ENCODE results near the gene ANKLE1. TPM values are rescaled to one million over a fixed set of nuclear protein-coding genes. Genes with fewer than 3 reads are reported as not detected.

Gene ANKLE1
- total RNA-seq, 4 donors from 2014 or later: 0.30 to 2.5 (median 1.5) TPM

DNA sequence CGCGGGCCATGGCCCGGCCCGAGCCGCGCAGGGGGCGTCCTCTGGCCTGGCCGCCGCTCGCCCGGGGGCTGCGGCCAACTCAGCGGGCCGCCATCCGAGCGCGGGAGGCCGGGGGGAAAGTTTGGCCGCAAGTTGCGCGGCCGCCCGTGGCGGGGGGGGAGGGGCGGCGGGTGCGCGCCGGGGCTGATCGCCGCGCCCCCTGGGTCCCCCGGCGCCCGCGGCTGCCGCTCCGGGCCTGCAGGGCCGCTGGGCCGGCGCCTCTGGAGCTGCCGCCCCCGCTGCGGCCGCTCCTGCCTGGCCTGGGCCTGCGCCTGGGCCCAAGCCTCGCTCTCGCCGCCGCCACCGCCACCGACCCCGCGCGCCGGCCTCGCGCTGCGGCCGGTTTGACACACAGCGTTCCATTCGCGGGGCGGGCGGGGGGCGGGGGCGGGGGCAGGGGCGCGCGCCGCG, 36.1 kb upstream of the ANKLE1 start, which contains the start of gene NR2F6:
Gene NR2F6 (minus strand): TSS at position 385 of the 450 bp plus-strand sequence. CDS start 699 bp downstream, outside the sequence.
- Histone ChIP-seq H3K4me3 (peak within 1 kb of the TSS; percentile 82), H3K27ac (peak within 1 kb of the TSS; percentile 83), H3K4me1 (peaks cover 47% of the 10 kb centered on the region), H3K27me3 (no peaks in the 10 kb centered on the region), H3K36me3 (peaks cover 6% of the 10 kb centered on the region), H3K9me3 (no peaks in the 10 kb centered on the region)
- 3% methylated on average over 6 of the region's 72 CpGs for WGBS
- TF ChIP-seq, protein P1, sequence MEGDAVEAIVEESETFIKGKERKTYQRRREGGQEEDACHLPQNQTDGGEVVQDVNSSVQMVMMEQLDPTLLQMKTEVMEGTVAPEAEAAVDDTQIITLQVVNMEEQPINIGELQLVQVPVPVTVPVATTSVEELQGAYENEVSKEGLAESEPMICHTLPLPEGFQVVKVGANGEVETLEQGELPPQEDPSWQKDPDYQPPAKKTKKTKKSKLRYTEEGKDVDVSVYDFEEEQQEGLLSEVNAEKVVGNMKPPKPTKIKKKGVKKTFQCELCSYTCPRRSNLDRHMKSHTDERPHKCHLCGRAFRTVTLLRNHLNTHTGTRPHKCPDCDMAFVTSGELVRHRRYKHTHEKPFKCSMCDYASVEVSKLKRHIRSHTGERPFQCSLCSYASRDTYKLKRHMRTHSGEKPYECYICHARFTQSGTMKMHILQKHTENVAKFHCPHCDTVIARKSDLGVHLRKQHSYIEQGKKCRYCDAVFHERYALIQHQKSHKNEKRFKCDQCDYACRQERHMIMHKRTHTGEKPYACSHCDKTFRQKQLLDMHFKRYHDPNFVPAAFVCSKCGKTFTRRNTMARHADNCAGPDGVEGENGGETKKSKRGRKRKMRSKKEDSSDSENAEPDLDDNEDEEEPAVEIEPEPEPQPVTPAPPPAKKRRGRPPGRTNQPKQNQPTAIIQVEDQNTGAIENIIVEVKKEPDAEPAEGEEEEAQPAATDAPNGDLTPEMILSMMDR (IDR thresholded peaks at IDR 0.05): no peak
- TF ChIP-seq POLR2A (IDR thresholded peaks at IDR 0.05) (no peak), EP300 (IDR thresholded peaks at IDR 0.05) (no peak), POLR2AphosphoS5 (IDR thresholded peaks at IDR 0.05) (no peak)
- DNase-seq (ENCODE audit: low spot score in 2 of 2): no peak

DNA sequence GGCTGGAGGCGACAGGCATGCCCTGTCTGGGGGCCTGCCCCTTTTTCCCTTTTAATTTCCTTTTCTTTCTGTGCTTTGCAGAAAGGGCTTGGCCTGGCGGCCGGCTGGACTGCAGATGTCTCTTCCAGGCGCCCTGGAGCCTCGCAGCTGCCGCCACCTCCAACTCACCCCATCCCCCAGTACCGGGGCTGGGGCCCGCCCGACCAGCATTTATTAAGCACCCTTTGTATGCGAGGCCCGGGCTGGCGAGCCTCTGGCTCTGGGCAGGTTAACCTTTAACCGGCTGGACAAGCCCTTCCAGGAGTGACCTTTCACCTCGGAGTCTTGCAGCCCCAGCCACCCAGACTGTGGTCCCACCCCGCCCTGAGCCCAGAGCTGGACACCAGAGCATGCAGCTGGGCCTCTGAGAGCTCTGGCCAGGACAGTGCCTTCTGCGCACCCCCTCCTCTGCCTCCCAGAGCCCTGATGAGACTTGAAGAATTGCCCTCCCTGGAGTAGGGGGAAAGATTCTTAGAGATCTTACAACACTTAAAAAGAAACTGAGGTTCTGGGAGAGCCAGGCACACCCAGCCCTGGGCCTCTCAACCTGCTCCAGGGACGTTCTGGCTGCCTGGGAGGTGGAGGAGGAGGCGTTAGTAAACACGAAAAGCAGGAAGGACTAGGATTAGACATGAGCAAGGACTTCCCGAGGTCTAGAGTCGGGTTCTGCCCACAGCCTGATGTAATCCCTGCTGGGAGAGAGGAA, 34.8 kb upstream of the ANKLE1 start:
- DNase-seq (ENCODE audit: low spot score in 2 of 2): no peak
- H3K4me3 ChIP-seq: peak overlapping the region; percentile 82
- no peaks in the 10 kb centered on the region for H3K27me3 ChIP-seq
- peak overlapping the region; percentile 83 for H3K27ac ChIP-seq
- 13% methylated on average over 14 of the region's 21 CpGs for WGBS
- no peaks in the 10 kb centered on the region for H3K36me3 ChIP-seq
- peaks cover 47% of the 10 kb centered on the region for H3K4me1 ChIP-seq
- TF ChIP-seq, protein P1 (IDR thresholded peaks at IDR 0.05): no peak
- TF ChIP-seq POLR2A (IDR thresholded peaks at IDR 0.05): no peak
- TF ChIP-seq POLR2AphosphoS5 (IDR thresholded peaks at IDR 0.05): no peak
- TF ChIP-seq EP300 (IDR thresholded peaks at IDR 0.05): no peak
- no peaks in the 10 kb centered on the region for H3K9me3 ChIP-seq

DNA sequence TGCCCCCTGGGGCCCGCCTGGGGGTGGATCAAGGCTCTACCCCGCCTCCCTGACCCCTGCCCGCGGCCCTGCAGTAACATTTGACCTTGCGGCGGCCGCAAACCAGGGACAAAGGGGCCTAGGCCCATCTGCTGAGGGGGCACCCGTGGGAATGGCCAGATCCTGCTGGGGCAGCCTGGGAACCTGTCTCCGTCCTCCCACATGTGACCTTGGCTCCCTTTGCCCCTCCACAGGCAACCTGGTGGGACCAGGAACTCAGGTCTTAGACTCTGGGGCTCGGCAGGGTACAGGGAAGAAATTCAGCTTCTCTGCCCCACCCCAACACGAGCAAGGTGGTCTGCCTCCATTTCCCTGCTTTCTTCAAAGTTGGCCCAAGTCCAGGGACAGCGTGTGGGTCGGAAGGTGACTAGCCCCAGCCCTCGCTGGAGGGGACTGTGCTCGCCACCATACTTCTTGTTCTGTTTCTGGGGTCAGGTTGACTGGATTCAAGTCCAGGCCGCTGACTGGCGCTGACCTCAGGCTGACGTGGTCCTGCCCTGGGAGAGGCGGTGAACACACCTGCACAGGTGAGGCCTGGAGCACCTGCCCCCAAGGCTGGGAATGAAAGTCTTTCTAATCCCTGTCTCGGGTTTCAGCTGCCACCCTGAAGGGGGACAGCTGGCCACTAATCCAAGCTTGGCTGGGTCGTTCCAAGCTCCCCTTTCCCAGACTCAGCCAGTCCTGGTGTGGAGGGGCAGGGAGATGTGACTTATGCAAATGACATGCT, 33.5 kb upstream of the ANKLE1 start:
- H3K27ac ChIP-seq: no peak overlapping the region
- TF ChIP-seq, protein P1 (IDR thresholded peaks at IDR 0.05): no peak
- no peak for TF ChIP-seq EP300 (IDR thresholded peaks at IDR 0.05)
- no peak for TF ChIP-seq POLR2AphosphoS5 (IDR thresholded peaks at IDR 0.05)
- TF ChIP-seq POLR2A (IDR thresholded peaks at IDR 0.05): no peak
- H3K4me3 ChIP-seq: no peak overlapping the region
- H3K27me3 ChIP-seq: no peaks in the 10 kb centered on the region
- H3K9me3 ChIP-seq: no peaks in the 10 kb centered on the region
- WGBS: 61% methylated on average over 2 of the region's 21 CpGs
- H3K36me3 ChIP-seq: no peaks in the 10 kb centered on the region
- DNase-seq (ENCODE audit: low spot score in 2 of 2): no peak
- peaks cover 36% of the 10 kb centered on the region for H3K4me1 ChIP-seq

DNA sequence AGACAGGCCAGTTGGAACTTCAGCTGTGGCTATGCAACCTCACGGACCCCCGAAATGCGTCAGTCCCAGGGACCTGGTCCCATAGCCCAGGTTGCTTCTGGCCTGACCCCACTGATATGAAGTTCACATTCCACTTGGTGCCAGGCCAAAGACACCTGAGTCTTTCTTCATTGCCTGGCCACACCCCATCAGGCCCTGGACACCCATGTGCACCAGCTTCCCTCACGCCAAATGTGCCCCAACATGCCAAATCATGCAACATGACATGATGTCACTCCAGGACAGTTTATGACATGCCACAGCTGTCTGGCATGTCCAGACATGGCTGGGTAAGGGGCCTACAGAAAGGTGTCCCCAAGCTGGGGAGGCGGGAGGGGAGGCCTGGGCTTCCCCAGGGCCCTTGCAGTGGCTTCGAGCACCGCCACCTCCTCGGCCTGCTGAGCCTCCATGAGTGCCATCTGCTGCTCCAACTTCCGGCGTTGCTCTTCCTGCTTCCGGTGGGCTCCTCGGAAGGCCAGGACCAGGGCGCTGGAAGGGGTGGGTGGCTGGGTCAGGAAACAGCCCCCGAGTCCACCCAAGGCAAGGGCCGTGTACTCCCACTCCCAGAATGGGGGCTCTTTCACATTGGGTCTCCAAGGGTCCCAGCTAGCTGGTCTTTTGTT, 31.7 kb upstream of the ANKLE1 start:
- TF ChIP-seq, protein P1 (IDR thresholded peaks at IDR 0.05): no peak
- TF ChIP-seq POLR2AphosphoS5 (IDR thresholded peaks at IDR 0.05): no peak
- TF ChIP-seq EP300 (IDR thresholded peaks at IDR 0.05): no peak
- TF ChIP-seq POLR2A (IDR thresholded peaks at IDR 0.05): no peak
- H3K36me3 ChIP-seq: no peaks in the 10 kb centered on the region
- no peak for DNase-seq (ENCODE audit: low spot score in 2 of 2)
- peaks cover 19% of the 10 kb centered on the region for H3K4me1 ChIP-seq
- WGBS: 80% methylated on average over 12 of the region's 15 CpGs
- no peaks in the 10 kb centered on the region for H3K27me3 ChIP-seq
- no peak overlapping the region for H3K4me3 ChIP-seq
- no peak overlapping the region for H3K27ac ChIP-seq
- no peaks in the 10 kb centered on the region for H3K9me3 ChIP-seq

Data from suprapubic skin (tissue), 4 donors.